Measurements from ENCODE around the gene TMEM232. TPM values are rescaled to one million over a fixed set of nuclear protein-coding genes. Genes with fewer than 3 reads are reported as not detected.

The TMEM232 gene
- total RNA-seq, 1 donor from 2014 or later: 0.79 TPM

DNA sequence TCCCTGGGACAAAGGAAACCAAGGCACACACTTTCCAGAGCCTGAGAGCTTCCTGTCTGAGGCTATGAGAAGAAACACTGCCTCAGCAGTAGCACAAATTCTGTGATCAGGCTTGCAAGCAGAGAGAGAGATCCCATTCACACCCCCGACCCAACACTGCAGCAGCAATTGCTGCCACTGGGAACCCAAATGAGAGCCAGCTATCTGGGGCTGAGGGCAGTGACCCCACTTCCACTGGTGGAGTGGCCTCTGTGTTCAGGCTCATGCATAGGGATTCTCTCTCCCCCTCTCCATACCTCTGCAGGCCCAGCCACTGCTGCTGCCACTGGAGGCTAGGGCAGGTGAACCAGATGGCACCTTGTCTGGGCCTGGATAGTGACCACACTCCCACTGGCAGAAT lies 95.2 kb downstream of the TMEM232 start:
- FAIRE-seq (no peak), DNase-seq (ENCODE audit: low read depth) (no peak)
- H3K27me3 ChIP-seq (ENCODE audit: control insufficient read depth, insufficient read depth, low read length): no peaks in the 10 kb centered on the region
- no peaks in the 10 kb centered on the region for H3K36me3 ChIP-seq (ENCODE audit: control insufficient read depth, insufficient read depth, low read length)
- TF ChIP-seq, protein P1, sequence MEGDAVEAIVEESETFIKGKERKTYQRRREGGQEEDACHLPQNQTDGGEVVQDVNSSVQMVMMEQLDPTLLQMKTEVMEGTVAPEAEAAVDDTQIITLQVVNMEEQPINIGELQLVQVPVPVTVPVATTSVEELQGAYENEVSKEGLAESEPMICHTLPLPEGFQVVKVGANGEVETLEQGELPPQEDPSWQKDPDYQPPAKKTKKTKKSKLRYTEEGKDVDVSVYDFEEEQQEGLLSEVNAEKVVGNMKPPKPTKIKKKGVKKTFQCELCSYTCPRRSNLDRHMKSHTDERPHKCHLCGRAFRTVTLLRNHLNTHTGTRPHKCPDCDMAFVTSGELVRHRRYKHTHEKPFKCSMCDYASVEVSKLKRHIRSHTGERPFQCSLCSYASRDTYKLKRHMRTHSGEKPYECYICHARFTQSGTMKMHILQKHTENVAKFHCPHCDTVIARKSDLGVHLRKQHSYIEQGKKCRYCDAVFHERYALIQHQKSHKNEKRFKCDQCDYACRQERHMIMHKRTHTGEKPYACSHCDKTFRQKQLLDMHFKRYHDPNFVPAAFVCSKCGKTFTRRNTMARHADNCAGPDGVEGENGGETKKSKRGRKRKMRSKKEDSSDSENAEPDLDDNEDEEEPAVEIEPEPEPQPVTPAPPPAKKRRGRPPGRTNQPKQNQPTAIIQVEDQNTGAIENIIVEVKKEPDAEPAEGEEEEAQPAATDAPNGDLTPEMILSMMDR (IDR thresholded peaks at IDR 0.05; ENCODE audit: insufficient read depth, low read length, severe bottlenecking): no peak
- no peak overlapping the region for H3K4me3 ChIP-seq (ENCODE audit: low read depth, low read length)

DNA sequence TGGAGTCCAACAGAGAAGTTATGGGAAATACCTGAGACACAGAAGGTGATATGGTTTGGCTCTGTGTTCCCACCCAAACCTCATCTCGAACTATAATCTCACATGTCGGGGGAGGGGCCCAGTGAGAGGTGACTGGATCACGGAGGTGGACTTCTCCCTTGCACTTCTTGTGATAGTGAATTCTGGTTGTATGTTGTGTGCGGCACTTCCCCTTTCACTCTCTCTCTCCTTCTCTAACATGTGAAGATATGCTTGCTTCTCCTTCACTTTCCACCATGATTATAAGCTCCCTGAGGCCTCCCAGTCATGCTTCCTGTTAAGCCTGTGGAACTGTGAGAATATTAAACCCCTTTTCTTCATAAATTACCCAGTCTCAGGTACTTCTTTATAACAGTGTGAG lies 96.1 kb downstream of the TMEM232 start:
- no peak for DNase-seq (ENCODE audit: low read depth)
- TF ChIP-seq, protein P1 (IDR thresholded peaks at IDR 0.05; ENCODE audit: insufficient read depth, low read length, severe bottlenecking): no peak
- Histone ChIP-seq H3K4me3 (ENCODE audit: low read depth, low read length) (no peak overlapping the region), H3K27me3 (ENCODE audit: control insufficient read depth, insufficient read depth, low read length) (no peaks in the 10 kb centered on the region), H3K36me3 (ENCODE audit: control insufficient read depth, insufficient read depth, low read length) (no peaks in the 10 kb centered on the region)
- no peak for FAIRE-seq

DNA sequence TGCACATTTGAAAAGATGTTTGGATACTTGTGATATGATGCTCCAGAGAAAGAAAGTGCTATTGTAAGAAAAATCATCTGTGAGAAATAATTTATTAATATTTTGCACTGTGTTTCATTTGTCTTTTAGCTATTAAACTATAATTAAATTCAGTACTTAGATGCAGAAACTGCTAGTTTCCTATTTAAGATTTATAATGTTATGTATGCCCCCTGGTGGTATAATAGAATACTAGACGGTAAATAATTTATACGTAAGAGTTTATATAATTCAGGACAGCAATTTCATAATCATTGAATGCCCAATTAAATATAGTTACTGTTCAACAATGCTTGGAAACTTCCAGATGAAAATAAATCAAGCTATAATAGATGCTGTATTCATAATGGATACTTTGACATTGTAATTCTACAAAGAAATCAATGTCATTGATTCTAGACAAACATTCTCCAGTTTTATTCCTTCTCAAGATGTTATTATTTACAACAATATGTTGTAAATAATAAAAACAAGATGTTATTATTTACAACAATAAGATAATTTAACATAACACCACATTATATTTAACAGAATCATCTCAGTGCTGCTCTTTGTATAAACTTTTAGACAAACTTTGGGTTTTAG lies 101.0 kb downstream of the TMEM232 start:
- Histone ChIP-seq H3K4me3 (ENCODE audit: low read depth, low read length) (no peak overlapping the region), H3K36me3 (ENCODE audit: control insufficient read depth, insufficient read depth, low read length) (no peaks in the 10 kb centered on the region), H3K27me3 (ENCODE audit: control insufficient read depth, insufficient read depth, low read length) (no peaks in the 10 kb centered on the region)
- FAIRE-seq (no peak), DNase-seq (ENCODE audit: low read depth) (peak; percentile 37)
- TF ChIP-seq, protein P1 (IDR thresholded peaks at IDR 0.05; ENCODE audit: insufficient read depth, low read length, severe bottlenecking): no peak

DNA sequence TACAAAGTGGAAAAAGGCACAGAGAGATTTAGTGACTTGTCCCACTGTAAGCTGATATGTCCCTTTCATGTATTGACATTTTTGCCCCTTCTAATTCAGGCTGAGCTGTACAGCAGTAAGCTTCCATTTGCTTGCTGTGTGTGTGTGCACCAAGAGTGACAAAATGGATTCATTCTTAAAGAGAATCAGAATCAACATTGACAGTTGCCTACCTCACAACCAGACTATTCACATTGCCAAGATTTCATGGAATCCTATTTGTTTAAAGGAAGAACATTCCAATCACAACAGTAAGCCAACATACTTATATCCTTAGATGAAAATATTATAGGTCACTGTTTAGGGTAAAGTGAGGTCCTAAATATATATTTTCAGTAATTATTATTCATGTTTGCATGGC lies 102.6 kb downstream of the TMEM232 start:
- H3K27me3 ChIP-seq (ENCODE audit: control insufficient read depth, insufficient read depth, low read length): no peaks in the 10 kb centered on the region
- no peak for DNase-seq (ENCODE audit: low read depth)
- H3K4me3 ChIP-seq (ENCODE audit: low read depth, low read length): no peak overlapping the region
- TF ChIP-seq, protein P1 (IDR thresholded peaks at IDR 0.05; ENCODE audit: insufficient read depth, low read length, severe bottlenecking): no peak
- no peak for FAIRE-seq
- H3K36me3 ChIP-seq (ENCODE audit: control insufficient read depth, insufficient read depth, low read length): no peaks in the 10 kb centered on the region

DNA sequence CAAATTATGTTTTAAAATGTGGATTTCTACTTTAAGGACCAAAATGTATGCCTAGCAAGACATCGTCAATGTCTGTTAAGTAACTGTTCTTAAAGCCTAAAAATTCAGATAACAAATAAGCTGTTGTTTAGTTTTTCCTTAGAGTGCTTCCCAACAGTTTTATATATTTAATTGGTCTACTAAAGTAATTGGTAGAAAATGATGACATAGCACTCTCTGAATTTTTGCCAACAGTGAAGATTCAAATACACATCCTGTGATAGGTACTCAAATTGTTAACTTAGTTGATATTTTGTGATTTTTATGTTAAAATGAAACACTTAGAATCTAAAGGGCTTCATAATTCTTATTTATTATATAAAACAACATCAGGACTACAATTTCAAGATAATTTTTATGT lies 107.5 kb downstream of the TMEM232 start:
- FAIRE-seq (no peak), DNase-seq (ENCODE audit: low read depth) (no peak)
- TF ChIP-seq, protein P1 (IDR thresholded peaks at IDR 0.05; ENCODE audit: insufficient read depth, low read length, severe bottlenecking): no peak
- Histone ChIP-seq H3K4me3 (ENCODE audit: low read depth, low read length) (no peak overlapping the region), H3K27me3 (ENCODE audit: control insufficient read depth, insufficient read depth, low read length) (no peaks in the 10 kb centered on the region), H3K36me3 (ENCODE audit: control insufficient read depth, insufficient read depth, low read length) (no peaks in the 10 kb centered on the region)

DNA sequence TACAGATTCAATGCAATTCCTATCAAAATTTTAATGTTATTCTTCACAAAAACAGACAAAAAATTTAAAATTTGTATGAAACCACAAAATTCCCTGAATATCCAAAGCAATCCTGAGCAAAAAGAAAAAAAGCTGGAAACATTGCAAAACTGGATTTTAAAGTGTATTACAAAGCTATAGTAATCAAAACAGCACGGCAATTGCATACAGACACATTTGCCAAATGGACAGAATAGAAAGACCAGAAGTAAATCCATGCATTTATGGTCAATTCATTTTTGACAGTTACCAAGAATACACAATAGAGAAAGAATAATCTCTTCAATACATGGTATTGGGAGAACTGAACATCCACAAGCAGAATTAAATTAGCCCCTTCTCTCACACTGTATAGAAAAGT lies 110.5 kb downstream of the TMEM232 start:
- FAIRE-seq (no peak), DNase-seq (ENCODE audit: low read depth) (no peak)
- no peaks in the 10 kb centered on the region for H3K36me3 ChIP-seq (ENCODE audit: control insufficient read depth, insufficient read depth, low read length)
- H3K4me3 ChIP-seq (ENCODE audit: low read depth, low read length): no peak overlapping the region
- no peaks in the 10 kb centered on the region for H3K27me3 ChIP-seq (ENCODE audit: control insufficient read depth, insufficient read depth, low read length)
- TF ChIP-seq, protein P1 (IDR thresholded peaks at IDR 0.05; ENCODE audit: insufficient read depth, low read length, severe bottlenecking): no peak
